Measurements from ENCODE around the gene IMMP2L. TPM values are rescaled to one million over a fixed set of nuclear protein-coding genes. Genes with fewer than 3 reads are reported as not detected.
"Not testable (repeated sequence)": the region's sequence is repeated elsewhere in the genome, so short reads cannot be mapped to it uniquely, and the experiment has no call there.

IMMP2L gene
- total RNA-seq, 1 donor from 2014 or later = 17.8 TPM

GRCh38 chr7:111509288-111509687 is 53.0 kb downstream of the IMMP2L start:
- H3K36me3 ChIP-seq = no peaks in the 10 kb centered on the region
- H3K4me3 ChIP-seq = no peak overlapping the region
- H3K27ac ChIP-seq (replicated peaks) = no peak overlapping the region
- DNase-seq = no peak
- H3K9me3 ChIP-seq (replicated peaks) = peaks cover 3% of the 10 kb centered on the region
- H3K27me3 ChIP-seq (ENCODE audit: low read depth) = no peaks in the 10 kb centered on the region
- intact Hi-C loops (cut with micrococcal nuclease) = no loop called here
- TF ChIP-seq CTCF (IDR thresholded peaks at IDR 0.05; ENCODE audit: borderline replicate concordance) = no peak
- H3K4me1 ChIP-seq = no peaks in the 10 kb centered on the region

- no peak overlapping the region for H3K27ac ChIP-seq (replicated peaks)
- no peaks in the 10 kb centered on the region for H3K4me1 ChIP-seq
- no peaks in the 10 kb centered on the region for H3K36me3 ChIP-seq
- no peak overlapping the region for H3K4me3 ChIP-seq
- no peaks in the 10 kb centered on the region for H3K27me3 ChIP-seq (ENCODE audit: low read depth)
- H3K9me3 ChIP-seq (replicated peaks) = peaks cover 3% of the 10 kb centered on the region
- no peak for DNase-seq
- intact Hi-C loops (cut with micrococcal nuclease) = no loop called here
- no peak for TF ChIP-seq CTCF (IDR thresholded peaks at IDR 0.05; ENCODE audit: borderline replicate concordance)
Measured at GRCh38 chr7:111508387-111508786, 53.9 kb downstream of the IMMP2L start.

- H3K36me3 ChIP-seq; H3K4me3 ChIP-seq; H3K4me1 ChIP-seq; DNase-seq; H3K27me3 ChIP-seq (ENCODE audit: low read depth); H3K27ac ChIP-seq (replicated peaks); intact Hi-C loops (cut with micrococcal nuclease): not testable (repeated sequence)
- H3K9me3 ChIP-seq (replicated peaks) = peaks cover 10% of the 10 kb centered on the region
Measured at GRCh38 chr7:111505422-111505821, 56.9 kb downstream of the IMMP2L start.

- DNase-seq; H3K4me1 ChIP-seq; H3K36me3 ChIP-seq; H3K4me3 ChIP-seq; intact Hi-C loops (cut with micrococcal nuclease); H3K27ac ChIP-seq (replicated peaks); H3K27me3 ChIP-seq (ENCODE audit: low read depth): not testable (repeated sequence)
- peaks cover 10% of the 10 kb centered on the region for H3K9me3 ChIP-seq (replicated peaks)
Measured at GRCh38 chr7:111501799-111502198, 60.5 kb downstream of the IMMP2L start.

GRCh38 chr7:111499027-111499426 is 63.3 kb downstream of the IMMP2L start:
- Histone ChIP-seq H3K9me3 (replicated peaks) (peaks cover 7% of the 10 kb centered on the region), H3K27me3 (ENCODE audit: low read depth) (no peaks in the 10 kb centered on the region), H3K4me1 (no peaks in the 10 kb centered on the region), H3K4me3 (no peak overlapping the region), H3K36me3 (no peaks in the 10 kb centered on the region), H3K27ac (replicated peaks) (no peak overlapping the region)
- DNase-seq = no peak
- intact Hi-C loops (cut with micrococcal nuclease) = no loop called here
- TF ChIP-seq CTCF (IDR thresholded peaks at IDR 0.05; ENCODE audit: borderline replicate concordance) = no peak

- TF ChIP-seq CTCF (IDR thresholded peaks at IDR 0.05; ENCODE audit: borderline replicate concordance) = no peak
- Histone ChIP-seq H3K9me3 (replicated peaks) (peaks cover 7% of the 10 kb centered on the region), H3K4me1 (no peaks in the 10 kb centered on the region), H3K36me3 (no peaks in the 10 kb centered on the region), H3K27ac (replicated peaks) (no peak overlapping the region), H3K4me3 (no peak overlapping the region), H3K27me3 (ENCODE audit: low read depth) (no peaks in the 10 kb centered on the region)
- intact Hi-C loops (cut with micrococcal nuclease) = no loop called here
- DNase-seq = no peak
Measured at GRCh38 chr7:111498391-111499007, 63.8 kb downstream of the IMMP2L start.

Measured in left ventricle myocardium inferior (tissue), 1 donor.